Fibroblast of lung (primary cell): ENCODE results near the gene GRHL1.

Experiments used
- EZH2 ChIP-seq: IDR thresholded peaks from 2 replicates; pipeline ENCODE4 v1.5.1; 2012; ENCODE audit warnings: low read length, control low read depth, mild to moderate bottlenecking; ENCODE audit errors: missing control alignments
- TF ChIP-seq, protein P1 (sequence below), 2 donors: IDR thresholded peaks in 1 of 2; conservative IDR thresholded peaks in 1 of 2; 1 replicate in 1 of 2; 2 replicates in 1 of 2; pipeline ENCODE4 v1.5.1; 2011 to 2012; ENCODE audit warnings: low read length in 2 of 2, control low read depth in 1 of 2, inconsistent platforms in 1 of 2, low read depth in 1 of 2, mild to moderate bottlenecking in 1 of 2

DNA sequence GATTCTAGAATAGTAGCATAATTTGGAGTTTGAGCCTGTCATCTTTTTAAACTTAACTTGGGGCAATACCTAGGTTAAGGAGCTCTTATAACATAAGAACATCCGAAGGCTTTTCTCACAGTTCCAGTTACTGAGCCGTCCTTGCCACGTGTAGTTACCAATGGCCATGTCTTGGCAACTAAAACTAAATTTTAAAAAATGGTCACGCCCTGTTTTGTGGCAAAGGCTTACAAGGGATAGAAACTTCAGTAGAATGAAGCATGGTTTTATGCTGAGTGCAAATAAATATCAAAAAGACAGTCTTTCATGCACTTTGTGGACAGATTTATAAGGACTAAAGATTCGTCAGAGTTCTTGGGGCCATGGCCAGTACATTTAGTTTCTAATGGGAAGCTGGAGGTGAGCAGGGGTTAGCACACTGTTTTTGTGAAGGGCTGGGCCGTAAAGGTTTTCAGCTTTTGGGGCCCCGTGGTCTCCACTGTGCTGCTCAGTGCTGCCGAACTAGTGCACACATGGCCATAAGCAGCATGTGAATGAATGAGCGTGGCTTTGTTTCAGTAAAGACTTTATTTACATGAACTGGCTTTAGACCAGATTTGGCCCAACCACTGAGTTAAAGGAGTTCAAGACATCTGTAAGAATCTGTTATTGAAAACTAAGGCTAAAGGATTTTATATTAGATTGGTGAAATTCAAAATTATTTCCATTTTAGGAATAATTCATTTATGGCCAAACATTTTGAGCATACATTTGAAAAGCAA lies 41.1 kb downstream of the GRHL1 start:
- TF ChIP-seq, protein P1, sequence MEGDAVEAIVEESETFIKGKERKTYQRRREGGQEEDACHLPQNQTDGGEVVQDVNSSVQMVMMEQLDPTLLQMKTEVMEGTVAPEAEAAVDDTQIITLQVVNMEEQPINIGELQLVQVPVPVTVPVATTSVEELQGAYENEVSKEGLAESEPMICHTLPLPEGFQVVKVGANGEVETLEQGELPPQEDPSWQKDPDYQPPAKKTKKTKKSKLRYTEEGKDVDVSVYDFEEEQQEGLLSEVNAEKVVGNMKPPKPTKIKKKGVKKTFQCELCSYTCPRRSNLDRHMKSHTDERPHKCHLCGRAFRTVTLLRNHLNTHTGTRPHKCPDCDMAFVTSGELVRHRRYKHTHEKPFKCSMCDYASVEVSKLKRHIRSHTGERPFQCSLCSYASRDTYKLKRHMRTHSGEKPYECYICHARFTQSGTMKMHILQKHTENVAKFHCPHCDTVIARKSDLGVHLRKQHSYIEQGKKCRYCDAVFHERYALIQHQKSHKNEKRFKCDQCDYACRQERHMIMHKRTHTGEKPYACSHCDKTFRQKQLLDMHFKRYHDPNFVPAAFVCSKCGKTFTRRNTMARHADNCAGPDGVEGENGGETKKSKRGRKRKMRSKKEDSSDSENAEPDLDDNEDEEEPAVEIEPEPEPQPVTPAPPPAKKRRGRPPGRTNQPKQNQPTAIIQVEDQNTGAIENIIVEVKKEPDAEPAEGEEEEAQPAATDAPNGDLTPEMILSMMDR (conservative IDR thresholded peaks at IDR 0.05 in 1 of 2, IDR thresholded peaks at IDR 0.05 in 1 of 2; ENCODE audit: low read depth in 1 of 2, low read length in 2 of 2): no peak
- TF ChIP-seq EZH2: no peak
